GM18858 (cell line): ENCODE results near the gene NEURL4.

ENCODE experiments used
- ATAC-seq: cut with Tn5 transposase; IDR thresholded peaks from one replicate; pipeline ENCODE4 v1.9.1; 2021; ENCODE audit not compliant: unreplicated experiment

The NEURL4 gene

DNA sequence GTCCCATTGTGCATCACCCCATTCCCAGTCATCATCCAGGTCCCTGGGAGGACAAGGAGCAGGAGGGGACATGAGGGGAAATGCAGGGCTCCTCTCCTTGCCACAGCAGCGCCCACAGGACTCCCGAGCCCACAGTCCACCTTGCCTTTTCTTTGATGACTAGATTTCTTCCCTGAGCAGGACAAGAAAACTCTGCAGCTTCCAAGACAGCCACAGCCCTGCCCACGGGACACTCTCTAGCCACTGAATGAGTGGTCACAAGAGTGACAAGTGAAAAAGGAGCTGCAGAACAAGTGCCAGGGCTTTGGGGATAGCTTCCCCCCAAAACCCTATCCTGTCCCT is 4.7 kb downstream of the NEURL4 start:
- no peak for ATAC-seq

DNA sequence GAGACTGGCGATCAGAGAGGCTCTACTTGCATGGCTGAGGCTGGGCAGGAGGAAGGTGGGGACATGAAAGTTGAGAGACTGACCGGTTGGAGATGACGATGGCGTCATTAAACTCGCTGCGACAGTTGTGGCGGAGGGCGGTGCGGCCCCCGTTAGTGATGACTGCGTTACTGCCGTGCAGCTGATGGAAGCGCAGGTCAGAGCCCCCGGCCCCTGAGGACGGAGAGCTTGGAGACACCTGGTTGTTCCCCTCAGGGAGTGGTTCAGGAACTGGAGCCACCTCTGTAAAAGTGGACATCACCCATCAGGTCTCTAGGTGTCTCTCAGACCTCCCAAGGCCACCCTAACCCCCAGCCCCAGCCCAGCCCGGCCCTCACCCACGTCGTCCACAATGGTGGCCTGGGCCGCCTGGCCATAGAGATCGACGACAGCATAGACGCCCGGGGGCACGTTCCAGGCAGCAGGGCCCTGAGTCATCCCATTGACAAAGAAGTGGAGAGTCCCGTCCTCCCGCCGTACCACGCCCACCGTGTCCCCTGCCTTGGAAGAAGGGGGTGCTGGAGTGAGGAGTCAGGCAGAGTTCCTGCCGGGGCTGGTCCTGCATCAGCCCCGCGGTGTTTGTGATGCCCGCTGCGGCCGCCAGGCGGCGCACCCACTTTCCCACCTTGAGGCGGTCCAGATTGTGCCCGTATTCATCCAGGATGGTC is 5.3 kb downstream of the NEURL4 start:
- ATAC-seq, result no peak

DNA sequence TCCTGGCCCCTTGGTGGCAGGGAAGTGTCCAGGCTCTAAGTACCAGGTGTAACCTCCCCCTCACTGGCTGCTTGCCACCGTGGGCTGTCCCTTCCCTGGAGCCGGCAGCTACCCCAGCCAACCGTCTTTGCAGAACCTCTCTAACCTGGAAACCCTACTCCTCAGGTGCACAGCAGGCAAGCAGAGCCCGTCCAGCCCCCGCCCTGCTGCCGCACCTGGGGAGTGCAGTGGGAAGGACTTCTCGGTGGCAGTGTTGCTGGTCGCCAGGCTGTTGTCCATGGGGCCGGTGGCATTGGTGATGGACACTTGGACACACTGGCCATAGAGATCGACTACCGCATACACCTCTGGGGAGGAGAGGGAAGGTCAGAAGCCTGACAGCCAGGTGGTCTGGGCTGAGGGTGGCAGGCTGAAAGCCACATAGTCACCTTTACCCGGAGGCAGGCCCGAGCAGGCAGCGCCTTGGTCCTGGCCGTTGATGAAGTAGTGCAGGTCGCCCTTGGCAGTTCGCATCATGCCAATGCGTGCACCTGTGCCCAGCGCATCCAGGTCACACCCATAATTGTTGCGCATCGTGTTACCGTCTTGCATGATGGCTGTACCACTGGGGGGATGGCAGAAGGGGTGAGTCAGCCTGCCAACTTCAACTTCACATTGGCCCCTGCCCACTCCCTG is 6.5 kb downstream of the NEURL4 start:
- ATAC-seq, result no peak

DNA sequence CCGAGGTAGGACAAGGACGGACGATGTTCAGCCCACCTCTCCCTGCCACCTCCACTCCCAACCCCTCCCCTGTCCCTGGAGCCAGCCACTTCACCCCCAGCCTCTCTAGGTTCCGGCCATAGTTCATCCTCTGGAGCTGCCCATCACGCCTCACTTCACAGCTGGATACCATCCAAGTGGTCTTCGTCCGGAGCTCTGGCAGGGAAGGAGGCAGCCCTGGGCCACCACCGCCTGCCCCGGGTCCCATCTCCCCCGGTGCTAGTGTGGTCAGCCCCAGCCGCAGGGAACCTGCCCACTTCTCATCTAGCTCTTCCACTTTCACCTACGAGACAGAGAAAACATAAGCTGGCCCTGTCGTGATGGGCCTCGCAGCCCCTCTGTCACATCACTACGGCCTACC is 7.7 kb downstream of the NEURL4 start:
- ATAC-seq, result no peak

GRCh38 chr17:7318121-7318860 is 10.8 kb downstream of the NEURL4 start:
- ATAC-seq, result no peak

DNA sequence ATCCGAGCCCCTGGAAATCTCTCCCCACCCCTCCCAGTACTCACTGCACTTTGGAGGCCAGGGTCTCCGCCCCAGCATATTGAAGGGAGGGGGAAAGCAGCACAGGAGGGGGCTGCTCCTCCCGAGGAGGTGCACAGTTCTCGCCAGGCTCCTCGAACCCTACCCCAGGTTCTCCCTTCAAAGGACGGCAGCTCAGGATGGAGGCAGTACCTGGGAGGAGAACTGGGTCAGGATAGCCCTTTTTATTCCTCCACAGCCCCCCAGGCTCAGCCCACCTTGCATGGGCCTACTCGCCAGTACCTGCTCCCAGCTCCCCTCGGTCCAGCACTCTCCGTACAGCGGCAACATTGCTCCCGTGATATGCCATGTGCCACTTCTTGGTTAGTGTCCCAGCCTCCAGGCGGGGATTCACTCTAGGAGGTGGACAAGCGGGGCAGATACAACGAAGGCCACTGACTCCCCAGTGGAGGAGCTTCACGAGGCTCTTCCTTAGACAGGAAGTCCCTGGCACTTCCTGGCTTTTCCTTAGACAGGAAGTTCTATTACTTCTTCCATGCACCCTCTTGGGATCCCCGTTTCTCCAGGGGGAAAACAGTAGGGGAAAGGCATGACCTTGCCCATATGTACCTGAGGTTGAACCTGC is 11.9 kb downstream of the NEURL4 start:
- ATAC-seq, result no peak

- ATAC-seq, result no peak
Observed at GRCh38 chr17:7315570-7316235, 13.4 kb downstream of the NEURL4 start.

DNA sequence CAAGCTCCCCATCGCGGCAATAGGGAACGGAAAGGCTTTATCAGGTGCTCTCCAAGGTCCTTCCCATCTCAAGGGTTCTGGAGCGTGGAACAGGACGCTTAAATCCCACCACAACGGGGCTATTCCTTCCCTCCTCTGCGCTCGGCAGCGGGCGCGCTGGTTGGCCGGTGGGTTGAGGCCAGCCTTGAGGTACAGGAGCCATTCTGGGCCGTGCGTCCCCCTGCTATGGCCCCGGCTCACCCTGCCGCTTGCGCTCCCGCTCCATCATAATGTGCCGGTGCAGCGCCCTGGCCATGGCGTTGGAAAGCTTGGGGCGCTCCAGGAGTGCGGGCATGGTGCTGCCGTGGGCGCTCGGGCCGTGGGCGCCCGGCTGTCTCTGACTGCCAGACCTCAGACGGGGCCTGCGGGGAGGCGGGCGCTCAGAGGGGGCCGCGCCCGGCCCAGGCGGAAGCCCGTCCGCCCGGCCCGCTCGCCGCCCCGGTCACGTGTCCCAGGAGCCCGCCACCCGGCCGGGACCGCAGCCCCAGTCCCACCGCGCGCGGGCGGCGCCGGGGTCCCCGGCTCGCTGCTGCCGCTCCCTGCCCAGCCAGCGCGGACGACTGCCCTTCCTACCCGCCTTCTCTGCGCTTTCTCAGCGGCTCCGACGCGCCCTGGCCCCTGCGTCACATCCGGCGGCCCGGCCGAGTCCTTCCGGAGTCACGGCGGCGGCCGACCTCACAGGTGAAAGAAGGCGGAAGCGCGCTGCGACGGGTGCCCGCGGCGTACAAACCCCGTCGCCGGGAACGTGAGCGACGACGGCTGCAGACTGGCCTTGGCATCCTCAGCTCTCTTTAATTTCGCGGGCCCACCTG is 14.2 kb downstream of the NEURL4 start, which contains the start of gene GPS2:
TSS of gene GPS2 (minus strand) at position 642 of the 851 bp plus-strand sequence. CDS start at position 334, 308 bp downstream.
- ATAC-seq, result peak; percentile 64

- ATAC-seq, result no peak
Observed at GRCh38 chr17:7313890-7314718, 15.0 kb downstream of the NEURL4 start.

DNA sequence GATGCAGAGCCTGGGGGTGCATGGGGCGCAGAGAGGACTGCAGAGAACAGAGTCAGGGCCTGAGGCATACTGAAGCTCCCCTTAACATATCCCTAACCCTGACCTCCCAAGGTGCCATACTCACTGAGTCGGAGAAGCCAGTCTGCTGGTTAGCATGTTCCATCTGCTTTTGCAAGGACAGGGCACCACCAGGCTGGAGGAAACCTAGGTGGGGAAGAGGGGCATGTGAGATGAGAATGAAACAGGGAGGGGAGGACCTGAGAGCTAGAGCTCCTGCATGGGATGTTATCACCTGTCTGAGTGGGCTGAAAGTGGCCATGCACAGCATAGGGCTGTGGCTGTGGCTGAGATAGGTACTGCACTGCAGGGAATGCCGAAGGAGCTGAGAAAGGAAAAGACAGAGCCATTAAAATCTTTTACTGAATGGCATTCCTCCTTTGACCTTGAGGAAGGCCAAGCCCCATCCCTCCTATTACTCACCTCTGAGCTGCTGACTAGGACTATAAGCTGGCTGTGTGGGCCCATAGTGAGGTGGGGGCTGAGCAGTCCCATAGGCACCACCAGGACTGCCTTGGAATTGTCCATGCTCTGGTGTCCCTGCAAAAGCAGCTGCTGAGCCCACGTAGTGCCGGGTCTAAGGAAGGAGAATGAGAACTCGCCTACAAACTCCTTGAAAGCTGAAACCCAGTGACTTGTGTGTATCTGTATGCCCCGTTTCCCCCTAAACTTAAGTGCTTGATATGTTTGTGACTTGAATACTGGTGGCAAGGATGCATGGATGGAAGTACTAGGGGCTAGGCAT is 15.8 kb downstream of the NEURL4 start:
- ATAC-seq, result no peak

GRCh38 chr17:7312432-7313087 is 16.6 kb downstream of the NEURL4 start:
- ATAC-seq, result no peak

- no peak for ATAC-seq
Observed at GRCh38 chr17:7311110-7311705, 17.9 kb downstream of the NEURL4 start.

DNA sequence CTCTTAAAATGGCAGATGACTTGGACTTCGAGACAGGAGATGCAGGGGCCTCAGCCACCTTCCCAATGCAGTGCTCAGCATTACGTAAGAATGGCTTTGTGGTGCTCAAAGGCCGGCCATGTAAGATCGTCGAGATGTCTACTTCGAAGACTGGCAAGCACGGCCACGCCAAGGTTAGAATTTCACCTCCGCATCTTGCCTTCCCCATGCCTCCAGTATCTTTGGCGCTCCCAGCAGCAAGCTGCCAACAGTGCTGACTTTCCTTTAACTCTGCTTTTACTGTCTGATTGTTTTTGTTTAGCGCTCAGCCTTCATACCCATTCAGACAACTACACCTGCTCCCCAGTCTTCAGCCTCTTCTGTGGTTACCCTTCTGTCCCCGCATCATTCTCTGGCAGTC is 19.5 kb downstream of the NEURL4 start:
- ATAC-seq, result no peak

DNA sequence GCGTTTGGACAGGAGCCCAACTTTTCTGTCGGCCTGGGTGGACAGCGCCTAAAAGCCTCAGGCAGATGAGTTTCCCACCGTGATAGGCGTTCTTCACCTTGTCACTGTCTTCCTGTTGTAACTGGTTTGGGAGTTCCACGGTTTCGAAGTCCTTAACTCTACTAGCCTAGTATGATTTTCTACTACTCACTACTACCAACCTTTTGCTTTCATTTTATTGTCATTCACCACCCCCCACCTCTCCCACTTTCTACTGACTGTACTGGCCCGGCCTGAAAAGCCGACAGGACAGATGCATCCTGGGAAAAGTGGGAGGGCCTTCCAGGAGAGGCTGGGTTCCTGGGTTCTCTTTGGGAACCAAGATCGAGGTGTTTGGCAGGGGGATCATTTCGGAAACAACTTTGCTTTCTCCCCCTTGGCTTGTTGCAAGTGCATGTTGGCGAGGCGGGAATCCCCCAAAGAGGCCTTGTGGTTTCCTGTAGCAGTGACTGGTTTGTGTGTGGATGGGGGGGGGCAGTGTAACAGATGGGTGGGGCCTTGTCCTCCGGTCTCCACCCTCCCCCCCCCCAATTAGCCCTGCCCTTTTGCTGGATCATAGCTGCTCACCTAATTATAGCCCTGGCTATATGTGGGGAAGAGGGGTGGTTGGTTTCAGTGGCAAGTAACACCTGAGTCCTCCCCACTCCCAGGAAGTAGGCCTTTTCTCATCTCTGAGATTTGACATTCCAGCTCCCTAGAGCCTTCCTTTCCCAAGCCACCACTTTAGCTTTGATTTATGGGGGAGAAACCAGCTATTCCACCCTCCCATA is 20.3 kb downstream of the NEURL4 start:
- no peak for ATAC-seq

DNA sequence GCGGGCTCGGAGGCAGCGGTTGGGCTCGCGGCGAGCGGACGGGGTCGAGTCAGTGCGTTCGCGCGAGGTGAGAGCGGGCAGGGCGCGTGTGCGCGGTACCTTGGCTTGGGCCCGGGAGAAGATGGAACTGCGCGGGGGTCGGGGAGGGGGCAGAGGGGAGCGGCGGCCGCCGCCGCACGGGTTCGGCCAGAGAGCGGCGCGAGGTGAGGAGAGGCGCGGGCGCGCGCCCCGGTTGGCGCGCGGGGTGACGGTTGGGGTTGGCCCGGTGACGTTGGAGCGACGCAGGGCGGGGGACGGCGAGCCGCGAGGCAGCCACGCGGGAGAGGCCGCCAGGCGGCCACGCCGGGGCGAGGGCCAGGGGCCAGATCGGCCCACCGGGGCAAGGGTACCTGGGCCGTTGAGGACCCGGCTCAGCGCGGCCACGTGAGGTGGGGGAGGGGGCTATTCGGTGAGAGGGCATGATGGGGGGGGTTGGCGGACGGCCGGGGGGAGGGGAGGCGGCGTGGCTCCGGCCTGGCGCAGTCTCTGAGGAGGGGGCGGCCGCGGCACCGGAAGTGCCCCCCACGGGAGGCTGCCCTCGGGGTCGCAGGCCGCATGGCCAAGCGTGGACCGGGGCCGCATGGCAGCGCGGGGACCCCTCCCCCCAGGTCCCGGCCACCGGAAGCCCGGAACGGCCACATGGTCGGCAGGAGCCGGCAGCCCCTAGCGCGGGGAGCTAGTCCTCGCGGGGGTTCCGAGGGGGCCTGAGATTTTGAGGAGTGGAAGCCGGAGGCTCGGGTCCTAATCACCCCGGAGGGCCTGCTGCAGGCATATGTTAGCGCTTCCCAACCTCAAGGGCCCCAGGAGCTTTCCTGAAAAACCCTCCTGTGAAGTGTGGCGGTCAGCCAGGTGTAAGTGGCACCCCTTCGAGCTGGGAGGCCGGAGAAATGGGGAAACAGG is 21.2 kb downstream of the NEURL4 start:
- ATAC-seq, result no peak
